HL-60 (cell line): ENCODE measurements around the gene FECH.

Source experiments
- GABPA ChIP-seq: IDR thresholded peaks from 2 replicates; pipeline ENCODE4 v1.6.1; 2012; ENCODE audit warnings: low read depth
- POLR2AphosphoS5 ChIP-seq: IDR thresholded peaks from 2 replicates; pipeline ENCODE4 v1.6.1; 2012; ENCODE audit warnings: low read depth
- REST ChIP-seq: IDR thresholded peaks from 2 replicates; pipeline ENCODE4 v1.6.1; 2012; ENCODE audit warnings: low read depth; ENCODE audit not compliant: insufficient replicate concordance
- SPI1 ChIP-seq: IDR thresholded peaks from 2 replicates; pipeline ENCODE4 v1.6.1; 2012; ENCODE audit warnings: low read depth, mild to moderate bottlenecking, borderline replicate concordance
- TF ChIP-seq, protein P1 (sequence below): IDR thresholded peaks from one replicate; pipeline ENCODE4 v1.5.1; 2011; ENCODE audit warnings: low read length, control low read depth, inconsistent platforms; ENCODE audit not compliant: insufficient read depth

GRCh38 chr18:57570162-57570561, 16.3 kb downstream of the FECH start:
- TF ChIP-seq, protein P1, sequence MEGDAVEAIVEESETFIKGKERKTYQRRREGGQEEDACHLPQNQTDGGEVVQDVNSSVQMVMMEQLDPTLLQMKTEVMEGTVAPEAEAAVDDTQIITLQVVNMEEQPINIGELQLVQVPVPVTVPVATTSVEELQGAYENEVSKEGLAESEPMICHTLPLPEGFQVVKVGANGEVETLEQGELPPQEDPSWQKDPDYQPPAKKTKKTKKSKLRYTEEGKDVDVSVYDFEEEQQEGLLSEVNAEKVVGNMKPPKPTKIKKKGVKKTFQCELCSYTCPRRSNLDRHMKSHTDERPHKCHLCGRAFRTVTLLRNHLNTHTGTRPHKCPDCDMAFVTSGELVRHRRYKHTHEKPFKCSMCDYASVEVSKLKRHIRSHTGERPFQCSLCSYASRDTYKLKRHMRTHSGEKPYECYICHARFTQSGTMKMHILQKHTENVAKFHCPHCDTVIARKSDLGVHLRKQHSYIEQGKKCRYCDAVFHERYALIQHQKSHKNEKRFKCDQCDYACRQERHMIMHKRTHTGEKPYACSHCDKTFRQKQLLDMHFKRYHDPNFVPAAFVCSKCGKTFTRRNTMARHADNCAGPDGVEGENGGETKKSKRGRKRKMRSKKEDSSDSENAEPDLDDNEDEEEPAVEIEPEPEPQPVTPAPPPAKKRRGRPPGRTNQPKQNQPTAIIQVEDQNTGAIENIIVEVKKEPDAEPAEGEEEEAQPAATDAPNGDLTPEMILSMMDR, result no peak
- TF ChIP-seq POLR2AphosphoS5 (no peak), REST (no peak), GABPA (no peak), SPI1 (no peak)
